GM12878 (cell line): Measurements from ENCODE around the gene PTCRA.
"Not testable (repeated sequence)": the region's sequence is repeated elsewhere in the genome, so short reads cannot be mapped to it uniquely, and the experiment has no call there.

Experiments used
- ATF7 ChIP-seq: fragments of 450-650 bp; IDR thresholded peaks from 2 replicates; pipeline ENCODE4 v1.6.1; 2016; ENCODE audit warnings: low read depth, mild to moderate bottlenecking
- CREM ChIP-seq: IDR thresholded peaks from 2 replicates; pipeline ENCODE4 v1.6.1; 2014; ENCODE audit warnings: antibody characterized with exemption, low read depth
- SMC3 ChIP-seq: IDR thresholded peaks from 2 replicates; pipeline ENCODE4 v1.6.1; 2011; ENCODE audit warnings: low read length, improper control_type of control experiment, borderline replicate concordance
- TCF7 ChIP-seq: IDR thresholded peaks from 2 replicates; pipeline ENCODE4 v1.6.1; 2014; ENCODE audit warnings: antibody characterized with exemption, borderline replicate concordance
- TF ChIP-seq, protein P1 (sequence below), 3 experiments: IDR thresholded peaks in 2 of 3; conservative IDR thresholded peaks in 1 of 3; 2 replicates each; pipeline ENCODE4 v1.5.1; 2011; ENCODE audit warnings: low read depth in 3 of 3, low read length in 3 of 3, mild to moderate bottlenecking in 3 of 3, control low read depth in 2 of 3, moderate library complexity in 2 of 3, inconsistent platforms in 1 of 3, mixed read lengths in 1 of 3; ENCODE audit not compliant: control insufficient read depth in 2 of 3, insufficient read depth in 1 of 3; ENCODE audit errors: extremely low read depth in 1 of 3
- TF ChIP-seq, protein P2 (sequence below): IDR thresholded peaks from 2 replicates; pipeline ENCODE4 v1.6.1; 2012; ENCODE audit warnings: mild to moderate bottlenecking, low read depth, low read length

GRCh38 chr6:42894041-42894828 is 21.6 kb upstream of the PTCRA start:
- TF ChIP-seq SMC3, TCF7, ATF7, CREM: not testable (repeated sequence)
- TF ChIP-seq, protein P1, sequence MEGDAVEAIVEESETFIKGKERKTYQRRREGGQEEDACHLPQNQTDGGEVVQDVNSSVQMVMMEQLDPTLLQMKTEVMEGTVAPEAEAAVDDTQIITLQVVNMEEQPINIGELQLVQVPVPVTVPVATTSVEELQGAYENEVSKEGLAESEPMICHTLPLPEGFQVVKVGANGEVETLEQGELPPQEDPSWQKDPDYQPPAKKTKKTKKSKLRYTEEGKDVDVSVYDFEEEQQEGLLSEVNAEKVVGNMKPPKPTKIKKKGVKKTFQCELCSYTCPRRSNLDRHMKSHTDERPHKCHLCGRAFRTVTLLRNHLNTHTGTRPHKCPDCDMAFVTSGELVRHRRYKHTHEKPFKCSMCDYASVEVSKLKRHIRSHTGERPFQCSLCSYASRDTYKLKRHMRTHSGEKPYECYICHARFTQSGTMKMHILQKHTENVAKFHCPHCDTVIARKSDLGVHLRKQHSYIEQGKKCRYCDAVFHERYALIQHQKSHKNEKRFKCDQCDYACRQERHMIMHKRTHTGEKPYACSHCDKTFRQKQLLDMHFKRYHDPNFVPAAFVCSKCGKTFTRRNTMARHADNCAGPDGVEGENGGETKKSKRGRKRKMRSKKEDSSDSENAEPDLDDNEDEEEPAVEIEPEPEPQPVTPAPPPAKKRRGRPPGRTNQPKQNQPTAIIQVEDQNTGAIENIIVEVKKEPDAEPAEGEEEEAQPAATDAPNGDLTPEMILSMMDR (IDR thresholded peaks at IDR 0.05 in 2 of 3, conservative IDR thresholded peaks at IDR 0.05 in 1 of 3; ENCODE audit: control insufficient read depth in 2 of 3, extremely low read depth in 1 of 3, insufficient read depth in 1 of 3, low read depth in 3 of 3, low read length in 3 of 3) = not testable (repeated sequence)
- TF ChIP-seq, protein P2, sequence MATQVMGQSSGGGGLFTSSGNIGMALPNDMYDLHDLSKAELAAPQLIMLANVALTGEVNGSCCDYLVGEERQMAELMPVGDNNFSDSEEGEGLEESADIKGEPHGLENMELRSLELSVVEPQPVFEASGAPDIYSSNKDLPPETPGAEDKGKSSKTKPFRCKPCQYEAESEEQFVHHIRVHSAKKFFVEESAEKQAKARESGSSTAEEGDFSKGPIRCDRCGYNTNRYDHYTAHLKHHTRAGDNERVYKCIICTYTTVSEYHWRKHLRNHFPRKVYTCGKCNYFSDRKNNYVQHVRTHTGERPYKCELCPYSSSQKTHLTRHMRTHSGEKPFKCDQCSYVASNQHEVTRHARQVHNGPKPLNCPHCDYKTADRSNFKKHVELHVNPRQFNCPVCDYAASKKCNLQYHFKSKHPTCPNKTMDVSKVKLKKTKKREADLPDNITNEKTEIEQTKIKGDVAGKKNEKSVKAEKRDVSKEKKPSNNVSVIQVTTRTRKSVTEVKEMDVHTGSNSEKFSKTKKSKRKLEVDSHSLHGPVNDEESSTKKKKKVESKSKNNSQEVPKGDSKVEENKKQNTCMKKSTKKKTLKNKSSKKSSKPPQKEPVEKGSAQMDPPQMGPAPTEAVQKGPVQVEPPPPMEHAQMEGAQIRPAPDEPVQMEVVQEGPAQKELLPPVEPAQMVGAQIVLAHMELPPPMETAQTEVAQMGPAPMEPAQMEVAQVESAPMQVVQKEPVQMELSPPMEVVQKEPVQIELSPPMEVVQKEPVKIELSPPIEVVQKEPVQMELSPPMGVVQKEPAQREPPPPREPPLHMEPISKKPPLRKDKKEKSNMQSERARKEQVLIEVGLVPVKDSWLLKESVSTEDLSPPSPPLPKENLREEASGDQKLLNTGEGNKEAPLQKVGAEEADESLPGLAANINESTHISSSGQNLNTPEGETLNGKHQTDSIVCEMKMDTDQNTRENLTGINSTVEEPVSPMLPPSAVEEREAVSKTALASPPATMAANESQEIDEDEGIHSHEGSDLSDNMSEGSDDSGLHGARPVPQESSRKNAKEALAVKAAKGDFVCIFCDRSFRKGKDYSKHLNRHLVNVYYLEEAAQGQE = not testable (repeated sequence)
